B cell (primary cell): ENCODE results near the gene RAB31. TPM values are rescaled to one million over a fixed set of nuclear protein-coding genes. Genes with fewer than 3 reads are reported as not detected.

Experiments used
- ATAC-seq: fragments of 200-7000 bp; cut with Tn5 transposase; one replicate; pipeline ENCODE4 v1.10.0; 2021; ENCODE audit warnings: low read depth, mild to moderate bottlenecking, moderate number of reproducible peaks, moderate library complexity
- CTCF ChIA-PET: fragments of 350-600 bp; sonication (Branson Sonifier 250); formaldehyde crosslinking; loops from one replicate; lab custom pipeline; 2021; ENCODE audit warnings: antibody characterized with exemption, inconsistent platforms; lab: Charles Lee
- POLR2A ChIA-PET: fragments of 350-600 bp; sonication (Branson Sonifier 250); formaldehyde crosslinking; loops from one replicate; lab custom pipeline; 2021; ENCODE audit warnings: antibody characterized with exemption; lab: Charles Lee
- DNase-seq: peaks from one replicate; pipeline ENCODE4 v3.0.0; 2013
- H2AFZ ChIP-seq: 2 replicates; pipeline ENCODE4 v1.6.1; 2012; ENCODE audit warnings: mild to moderate bottlenecking, low read depth, low read length; ENCODE audit not compliant: insufficient read depth, poor library complexity, severe bottlenecking
- H3K27ac ChIP-seq, 2 donors: 1 replicate in 1 of 2; 2 replicates in 1 of 2; pipeline ENCODE4 v1.5.1; 2012 to 2013; ENCODE audit warnings: low read length in 2 of 2, mild to moderate bottlenecking in 2 of 2, moderate library complexity in 1 of 2
- H3K27me3 ChIP-seq, 4 experiments: fragments of 200-600 bp in 1 of 4; sonication (generic) in 1 of 4; replicated peaks in 1 of 4; 1 replicate in 2 of 4; 2 replicates in 2 of 4; pipeline versions ENCODE4 v1.6.1 to v1.7.0; 2013 to 2016; ENCODE audit warnings: low read length in 3 of 4, mild to moderate bottlenecking in 2 of 4, mixed read lengths in 1 of 4, moderate library complexity in 1 of 4; ENCODE audit not compliant: insufficient read depth in 4 of 4, control insufficient read depth in 3 of 4; ENCODE audit errors: control extremely low read depth in 1 of 4
- H3K36me3 ChIP-seq, 2 experiments: replicated peaks in 1 of 2; 1 replicate in 1 of 2; 2 replicates in 1 of 2; pipeline versions ENCODE4 v1.6.1 to v1.7.1; 2013; ENCODE audit warnings: low read length in 1 of 2; ENCODE audit not compliant: insufficient read depth in 2 of 2, control insufficient read depth in 1 of 2; ENCODE audit errors: control extremely low read depth in 1 of 2, extremely low read depth in 1 of 2
- H3K4me1 ChIP-seq, 2 donors: fragments of 200-600 bp in 1 of 2; sonication (generic) in 1 of 2; 1 replicate in 1 of 2; 2 replicates in 1 of 2; pipeline versions ENCODE4 v1.5.1 to v1.6.1; 2013 to 2017; ENCODE audit warnings: low read length in 2 of 2; ENCODE audit not compliant: control insufficient read depth in 2 of 2, insufficient read depth in 2 of 2
- H3K4me2 ChIP-seq: replicated peaks from 2 replicates; pipeline ENCODE3; 2012; ENCODE audit warnings: mild to moderate bottlenecking, low read depth, low read length; ENCODE audit not compliant: poor library complexity, severe bottlenecking
- H3K4me3 ChIP-seq, 5 experiments: fragments of 200-600 bp in 1 of 5; sonication (generic) in 1 of 5; 1 replicate in 3 of 5; 2 replicates in 2 of 5; pipeline versions ENCODE4 v1.5.1 to v1.7.0; 2011 to 2016; ENCODE audit warnings: low read length in 4 of 5, mild to moderate bottlenecking in 4 of 5, low read depth in 2 of 5, control low read depth in 1 of 5, moderate library complexity in 1 of 5; ENCODE audit not compliant: insufficient read depth in 1 of 5; ENCODE audit errors: control extremely low read depth in 1 of 5, extremely low read depth in 1 of 5
- H3K79me2 ChIP-seq: fragments of 200-600 bp; sonication (generic); one replicate; pipeline ENCODE4 v1.6.0; 2016; ENCODE audit warnings: low read length; ENCODE audit not compliant: control insufficient read depth, insufficient read depth
- H3K9ac ChIP-seq: fragments of 200-600 bp; sonication (generic); 2 replicates; pipeline ENCODE4 v1.6.1; 2017; ENCODE audit warnings: mild to moderate bottlenecking, low read length, moderate library complexity
- H3K9me3 ChIP-seq, 3 donors: one replicate each; pipeline versions ENCODE4 v1.6.1 to v1.7.1; 2013; ENCODE audit warnings: low read length in 2 of 3; ENCODE audit not compliant: control insufficient read depth in 2 of 3, insufficient read depth in 1 of 3; ENCODE audit errors: control extremely low read depth in 1 of 3
- H4K20me1 ChIP-seq: 2 replicates; pipeline ENCODE4 v1.6.0; 2012; ENCODE audit warnings: mild to moderate bottlenecking, low read length; ENCODE audit not compliant: insufficient read depth, control insufficient read depth, poor library complexity, severe bottlenecking
- H3K27ac Mint-ChIP-seq: one replicate; pipeline ENCODE4 v1.8.0; 2021; ENCODE audit warnings: mixed read lengths
- H3K27me3 Mint-ChIP-seq: one replicate; pipeline ENCODE4 v1.8.0; 2021; ENCODE audit warnings: mixed read lengths
- H3K4me1 Mint-ChIP-seq: one replicate; pipeline ENCODE4 v1.8.0; 2021; ENCODE audit warnings: mixed read lengths
- H3K4me3 Mint-ChIP-seq: one replicate; pipeline ENCODE4 v1.8.0; 2021; ENCODE audit warnings: mixed read lengths
- H3K9me3 Mint-ChIP-seq: one replicate; pipeline ENCODE4 v1.8.0; 2022; ENCODE audit warnings: mixed read lengths; ENCODE audit not compliant: insufficient read depth
- CTCF ChIP-seq: fragments of 200-600 bp; IDR thresholded peaks from one replicate; pipeline ENCODE4 v1.8.0; 2022; ENCODE audit warnings: antibody characterized with exemption, mild to moderate bottlenecking
- EZH2 ChIP-seq: IDR thresholded peaks from 2 replicates; pipeline ENCODE4 v1.6.1; 2012; ENCODE audit warnings: borderline replicate concordance, low read depth, mild to moderate bottlenecking, moderate library complexity, low read length; ENCODE audit not compliant: insufficient read depth, poor library complexity, severe bottlenecking
- WGBS: methylation state at CpG from one replicate; pipeline ENCODE4 v1.1.5; 2013; ENCODE audit warnings: missing lambda C conversion rate; ENCODE audit not compliant: insufficient coverage; 5-methylcytosine and 5-hydroxymethylcytosine counted together
- intact Hi-C: fragments of 100-400 bp; cut with micrococcal nuclease; formaldehyde crosslinking; loops from one replicate; pipeline ENCODE4 v1.10.0; 2022
- polyA plus RNA-seq: library from polyadenylated mRNA; depleted of rRNA; stranded (reverse); fragments of >200 nt; gene quantifications from 2 replicates; pipeline ENCODE4 v1.2.3, GENCODE V29; 2012
- total RNA-seq, 2 donors: library from RNA; stranded (reverse); fragments of 120-200 nt in 1 of 2; gene quantifications; 1 replicate in 1 of 2; 2 replicates in 1 of 2; pipeline versions ENCODE4 v1.2.3 to v1.2.4, GENCODE V29; 2013 to 2022

The RAB31 gene
- total and polyA plus RNA-seq, 2 donors (not counting 1 experiment from before 2014, with no cell fraction given): 15.5 to 44.6 TPM

- no peaks in the 10 kb centered on the region for H3K27me3 ChIP-seq
- Mint-ChIP-seq H3K4me1 (peaks cover 7% of the 10 kb centered on the region), H3K27ac (no peak overlapping the region), H3K9me3 (peaks cover 7% of the 10 kb centered on the region), H3K4me3 (no peak overlapping the region), H3K27me3 (no peaks in the 10 kb centered on the region)
- no peak for TF ChIP-seq CTCF
- no peak for TF ChIP-seq EZH2
- no peaks in the 10 kb centered on the region for H4K20me1 ChIP-seq
- CTCF ChIA-PET: no interaction called here
- no CpG with 5 or more reads among the region's 4 CpGs for WGBS
- no peak for ATAC-seq
- no peak for DNase-seq
- H3K27ac ChIP-seq: no peak overlapping the region
- no peaks in the 10 kb centered on the region for H3K79me2 ChIP-seq
- H3K4me2 ChIP-seq: no peak overlapping the region
- intact Hi-C loops: no loop called here
- POLR2A ChIA-PET: no interaction called here
- peaks cover 0 to 1% (median 0%) of the 10 kb centered on the region in 3 donors for H3K9me3 ChIP-seq
- H2AFZ ChIP-seq: no peak overlapping the region
- H3K4me1 ChIP-seq: peaks cover 0 to 13% of the 10 kb centered on the region in 2 donors
- H3K4me3 ChIP-seq: no peak overlapping the region
- H3K36me3 ChIP-seq: peaks cover 0 to 19% of the 10 kb centered on the region in 2 experiments
- H3K9ac ChIP-seq: no peak overlapping the region
These were observed 112.6 kb downstream of the RAB31 start for GRCh38 chr18:9820719-9821118.

GRCh38 chr18:9822587-9823185 lies 114.6 kb downstream of the RAB31 start:
- ChIA-PET CTCF (no interaction called here), POLR2A (no interaction called here)
- ATAC-seq (no peak), DNase-seq (no peak)
- H3K27me3 ChIP-seq: no peaks in the 10 kb centered on the region
- no peak for TF ChIP-seq EZH2
- TF ChIP-seq CTCF: no peak
- no peak overlapping the region for H3K4me2 ChIP-seq
- H3K27ac ChIP-seq: no peak overlapping the region
- no peaks in the 10 kb centered on the region for H3K9me3 ChIP-seq
- intact Hi-C loops: no loop called here
- H2AFZ ChIP-seq: no peak overlapping the region
- H4K20me1 ChIP-seq: no peaks in the 10 kb centered on the region
- no peak overlapping the region for H3K9ac ChIP-seq
- peaks cover 5% of the 10 kb centered on the region for H3K9me3 Mint-ChIP-seq
- H3K27ac Mint-ChIP-seq: no peak overlapping the region
- no peak overlapping the region for H3K4me3 Mint-ChIP-seq
- H3K4me1 ChIP-seq: peaks cover 0 to 13% of the 10 kb centered on the region in 2 donors
- 93% methylated on average over 6 of the region's 11 CpGs for WGBS
- H3K4me1 Mint-ChIP-seq: peaks cover 12% of the 10 kb centered on the region
- peaks cover 0 to 4% of the 10 kb centered on the region in 2 experiments for H3K36me3 ChIP-seq
- H3K4me3 ChIP-seq: no peak overlapping the region
- peaks cover 3% of the 10 kb centered on the region for H3K79me2 ChIP-seq
- no peaks in the 10 kb centered on the region for H3K27me3 Mint-ChIP-seq
